ENCODE data around the gene TIGD2.
"Not testable (repeated sequence)": the region's sequence is repeated elsewhere in the genome, so short reads cannot be mapped to it uniquely, and the experiment has no call there.

Gene TIGD2

DNA sequence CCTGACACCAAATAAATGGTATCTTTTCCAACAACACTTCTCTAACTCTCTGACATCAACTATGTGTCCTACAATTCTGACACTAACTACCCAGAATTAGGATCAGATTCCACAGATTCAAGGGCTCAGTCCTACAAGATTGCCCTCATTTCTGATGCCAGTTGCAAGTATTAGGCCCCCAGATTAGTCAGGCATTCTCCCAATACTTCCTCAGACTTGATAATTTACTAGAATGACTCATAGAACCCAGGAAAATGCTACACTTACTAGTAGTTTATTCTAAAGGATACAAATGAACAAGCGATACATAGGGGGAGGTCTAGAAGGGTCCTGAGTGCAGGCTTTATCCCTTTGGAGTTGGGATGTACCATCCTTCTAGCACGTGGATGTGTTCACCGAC, 8.5 kb downstream of the TIGD2 start:
- no peak for DNase-seq

DNA sequence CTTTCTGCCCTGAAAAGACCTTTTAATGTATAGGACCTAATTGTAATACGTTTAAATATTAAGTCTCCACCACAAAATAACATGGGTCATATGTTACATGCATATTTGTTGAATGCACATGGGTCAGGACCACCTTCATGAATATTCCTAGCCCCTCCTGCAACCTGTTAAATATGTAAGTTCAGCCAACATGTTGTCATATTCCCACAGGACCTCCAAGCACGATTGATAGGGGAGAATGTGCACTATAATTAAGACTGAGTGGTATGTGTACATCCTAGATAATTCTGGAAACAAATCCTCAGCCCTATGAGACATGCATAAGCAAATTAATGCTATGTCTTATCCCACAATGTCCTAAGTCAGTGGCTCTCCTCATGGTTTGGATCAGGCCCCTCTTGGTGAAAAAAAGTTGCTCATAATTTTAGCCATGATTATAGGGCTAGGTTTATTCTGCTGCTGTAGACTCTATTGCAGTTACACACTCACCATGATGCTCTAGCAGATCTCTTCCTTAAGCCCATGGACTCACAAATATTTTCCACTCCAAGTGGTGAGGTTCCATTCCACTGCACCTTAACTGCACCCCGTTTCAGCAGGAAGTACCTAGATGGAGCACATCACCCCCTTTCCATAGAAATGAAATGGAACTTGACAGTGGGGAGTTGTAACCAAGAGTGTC, 10.2 kb downstream of the TIGD2 start:
- no peak for DNase-seq

DNA sequence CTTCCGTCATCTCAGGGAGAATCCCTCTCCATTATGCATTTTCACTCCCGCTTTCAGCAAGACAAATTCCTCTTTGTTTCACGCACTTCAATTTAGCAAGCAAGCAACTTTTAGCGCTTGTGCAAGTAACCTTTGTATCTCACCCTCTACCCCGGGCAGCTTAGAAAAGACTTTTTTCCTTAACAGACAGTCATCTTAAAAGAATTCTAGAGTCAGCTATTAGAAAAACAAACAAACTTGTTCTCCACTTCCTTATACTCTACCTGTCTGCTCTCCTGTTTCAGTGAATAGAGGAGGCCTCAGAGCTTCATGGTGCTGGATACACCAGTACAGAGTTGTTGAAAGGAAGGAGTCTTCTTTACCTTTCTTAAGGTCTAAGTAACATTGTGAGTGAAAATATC, 12.1 kb downstream of the TIGD2 start:
- no peak for DNase-seq

DNA sequence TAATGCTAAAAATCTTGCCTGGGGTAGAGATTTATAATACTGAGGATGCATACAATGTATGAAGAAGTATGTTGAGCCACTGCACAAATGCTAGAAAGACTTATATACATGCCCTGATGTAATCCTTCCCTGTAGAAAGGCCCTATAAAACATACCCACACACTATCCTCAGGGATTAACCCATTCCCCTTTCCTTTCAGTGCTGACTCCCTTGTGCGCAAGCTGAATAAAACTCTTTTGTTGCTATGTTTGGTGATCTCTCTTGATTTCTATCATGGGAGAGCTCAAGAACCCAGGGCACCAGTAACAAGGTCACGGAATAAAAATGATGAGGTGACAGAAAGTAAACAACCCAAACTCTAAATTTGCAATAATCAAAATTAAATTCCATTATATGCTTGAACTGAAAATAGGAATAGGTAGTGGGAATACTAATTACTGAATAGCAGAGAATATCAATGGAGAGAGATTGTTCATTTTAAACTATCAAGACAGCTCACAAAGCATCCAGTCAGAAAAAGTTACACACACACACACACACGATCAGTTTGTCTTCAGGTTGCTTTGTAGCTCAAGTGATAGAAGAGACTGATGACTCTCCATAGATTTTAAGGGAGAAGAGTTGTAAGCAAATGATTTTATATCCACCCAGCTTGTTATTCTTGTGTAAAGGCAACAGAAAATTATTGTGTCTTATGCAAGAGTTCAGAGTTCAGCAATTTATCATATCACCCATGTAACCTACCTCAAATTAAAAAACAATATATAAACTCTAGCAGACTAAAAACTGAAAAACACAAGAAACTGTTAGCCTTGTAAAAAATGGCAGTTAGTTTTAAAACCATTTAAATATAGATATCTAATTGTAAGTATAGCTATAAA, 14.8 kb downstream of the TIGD2 start:
- no peak for DNase-seq

DNA sequence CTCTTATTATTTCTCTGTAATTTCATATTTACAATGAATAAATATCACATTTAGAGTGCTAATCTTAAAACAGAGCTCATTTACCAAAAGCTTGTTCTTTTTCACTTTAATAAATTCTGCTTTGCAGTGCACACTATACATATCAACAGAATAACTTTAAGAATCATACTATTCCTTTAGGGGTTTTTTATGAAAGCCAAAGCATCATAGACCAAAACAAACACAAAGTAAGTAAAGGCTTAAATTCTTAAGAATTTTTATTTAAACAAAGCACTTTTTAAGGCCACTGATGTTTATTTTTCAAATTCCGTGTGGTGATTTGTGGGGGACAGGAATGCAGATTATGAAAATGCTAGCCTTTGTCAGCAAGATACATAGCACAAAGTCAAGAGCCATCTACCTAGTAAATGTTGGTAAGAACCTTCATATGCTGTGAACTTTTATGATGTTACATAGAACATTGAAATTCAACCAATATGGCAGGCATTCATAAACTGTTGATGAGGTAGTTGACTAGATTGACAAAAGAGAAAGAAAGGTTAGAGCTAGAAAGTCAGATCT, 17.8 kb downstream of the TIGD2 start:
- DNase-seq = no peak

DNA sequence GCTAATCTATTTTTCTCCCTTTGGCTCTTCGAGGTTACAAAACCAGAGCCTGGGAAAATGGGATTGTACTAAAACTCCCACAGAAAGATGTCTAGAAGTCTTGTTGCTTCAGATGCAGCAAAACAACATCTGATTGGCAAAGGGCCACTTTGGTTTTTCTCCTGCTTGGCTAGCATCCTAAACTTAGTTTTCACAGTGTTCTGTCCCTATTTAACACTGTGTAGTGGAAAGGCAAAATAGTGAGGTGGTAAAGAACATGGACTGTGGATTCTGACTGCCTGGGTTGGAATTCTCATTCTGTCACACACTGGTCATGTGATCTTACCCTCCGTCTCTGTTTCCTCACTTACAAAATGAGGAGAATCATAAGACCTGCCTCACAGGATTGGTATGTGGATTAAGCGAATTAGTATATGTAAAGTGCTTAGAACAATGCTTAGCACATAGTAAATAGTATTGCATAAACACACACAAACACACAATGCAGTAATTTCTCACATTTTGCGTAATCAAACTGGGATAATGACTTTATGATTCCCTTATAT, 23.5 kb downstream of the TIGD2 start:
- DNase-seq = no peak

DNA sequence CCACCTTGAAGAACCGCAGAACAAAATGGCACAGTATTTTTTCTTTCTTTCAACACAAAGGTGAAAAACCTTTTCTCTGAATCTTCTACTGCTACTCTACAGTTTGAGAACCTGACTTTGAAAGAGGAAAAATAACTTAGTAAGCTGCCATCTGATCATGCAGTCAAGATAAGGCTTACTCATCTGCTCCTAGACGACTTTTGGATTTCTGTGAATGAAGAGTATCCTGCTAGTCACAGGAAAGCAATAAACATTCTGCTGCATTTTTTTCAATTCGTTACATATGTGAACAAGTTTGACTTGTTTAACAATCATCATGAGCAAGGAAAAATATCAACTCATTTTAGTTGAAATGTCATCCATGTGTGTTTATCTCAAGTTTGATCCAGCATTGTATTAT, 25.2 kb downstream of the TIGD2 start:
- DNase-seq = no peak

DNA sequence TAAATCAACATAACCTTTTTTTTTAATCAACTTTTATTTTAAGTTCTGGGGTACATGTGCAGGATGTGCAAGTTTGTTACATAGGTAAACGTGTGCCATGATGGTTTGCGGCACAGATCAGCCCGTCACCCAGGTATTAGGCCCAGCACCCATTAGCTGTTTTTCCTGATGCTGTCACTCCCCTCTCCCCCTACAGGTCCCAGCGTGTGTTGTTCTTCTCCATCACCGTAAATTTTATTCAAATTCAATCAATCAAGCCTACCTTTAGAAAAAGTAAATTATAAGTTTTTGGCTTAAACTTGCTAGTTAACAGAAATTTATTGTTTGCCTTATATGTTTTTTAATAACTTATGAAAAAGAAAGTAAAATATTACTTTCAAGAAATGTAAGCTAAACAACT, 25.9 kb downstream of the TIGD2 start:
- no peak for DNase-seq

DNA sequence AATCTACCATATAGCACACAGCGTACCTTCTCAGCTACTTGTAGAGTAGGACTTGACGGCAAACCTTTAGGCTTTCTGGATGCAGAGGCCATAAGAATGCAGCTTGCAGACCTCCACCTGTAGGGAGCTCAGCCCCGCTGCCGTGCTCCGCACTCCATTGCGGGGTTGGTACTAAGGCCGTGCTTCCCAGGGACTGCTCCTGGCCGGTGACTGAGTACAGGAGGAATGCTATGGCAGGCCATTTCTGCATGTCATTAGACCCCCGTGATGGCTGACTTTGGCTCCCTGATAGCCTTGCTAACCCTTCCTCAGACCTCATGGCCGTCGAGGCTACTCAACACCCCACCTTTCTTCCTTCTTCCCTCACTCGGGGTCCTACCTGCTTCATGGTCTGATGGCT, 26.4 kb downstream of the TIGD2 start:
- no peak for DNase-seq

DNA sequence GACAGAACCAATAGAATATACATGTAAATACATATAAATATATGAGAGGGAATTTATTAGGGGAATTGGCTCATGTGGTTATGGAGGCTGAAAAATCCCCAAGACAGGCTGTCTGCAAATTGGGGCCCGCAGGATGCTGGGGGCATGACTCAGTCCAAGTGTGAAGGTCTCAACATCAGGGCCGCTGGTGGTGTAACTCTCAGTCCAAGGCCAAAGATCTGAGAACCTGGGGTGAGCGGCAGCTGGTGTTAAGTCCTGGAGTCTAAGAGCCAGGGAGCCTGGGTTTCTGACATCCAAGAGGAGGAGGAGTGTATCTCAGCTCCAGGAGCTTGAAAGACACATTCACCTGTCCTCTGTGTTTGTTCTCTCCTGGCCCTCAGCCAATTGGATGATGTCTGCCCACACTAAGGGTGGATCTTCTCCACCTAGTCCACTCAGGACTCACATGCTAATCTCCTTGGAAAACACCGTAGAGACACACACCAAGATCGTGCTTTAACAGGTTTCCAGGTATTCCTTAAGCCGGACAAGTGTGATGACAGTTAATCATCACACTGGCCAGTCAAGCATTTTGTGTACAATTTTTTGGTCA, 28.9 kb downstream of the TIGD2 start:
- no peak for DNase-seq

DNA sequence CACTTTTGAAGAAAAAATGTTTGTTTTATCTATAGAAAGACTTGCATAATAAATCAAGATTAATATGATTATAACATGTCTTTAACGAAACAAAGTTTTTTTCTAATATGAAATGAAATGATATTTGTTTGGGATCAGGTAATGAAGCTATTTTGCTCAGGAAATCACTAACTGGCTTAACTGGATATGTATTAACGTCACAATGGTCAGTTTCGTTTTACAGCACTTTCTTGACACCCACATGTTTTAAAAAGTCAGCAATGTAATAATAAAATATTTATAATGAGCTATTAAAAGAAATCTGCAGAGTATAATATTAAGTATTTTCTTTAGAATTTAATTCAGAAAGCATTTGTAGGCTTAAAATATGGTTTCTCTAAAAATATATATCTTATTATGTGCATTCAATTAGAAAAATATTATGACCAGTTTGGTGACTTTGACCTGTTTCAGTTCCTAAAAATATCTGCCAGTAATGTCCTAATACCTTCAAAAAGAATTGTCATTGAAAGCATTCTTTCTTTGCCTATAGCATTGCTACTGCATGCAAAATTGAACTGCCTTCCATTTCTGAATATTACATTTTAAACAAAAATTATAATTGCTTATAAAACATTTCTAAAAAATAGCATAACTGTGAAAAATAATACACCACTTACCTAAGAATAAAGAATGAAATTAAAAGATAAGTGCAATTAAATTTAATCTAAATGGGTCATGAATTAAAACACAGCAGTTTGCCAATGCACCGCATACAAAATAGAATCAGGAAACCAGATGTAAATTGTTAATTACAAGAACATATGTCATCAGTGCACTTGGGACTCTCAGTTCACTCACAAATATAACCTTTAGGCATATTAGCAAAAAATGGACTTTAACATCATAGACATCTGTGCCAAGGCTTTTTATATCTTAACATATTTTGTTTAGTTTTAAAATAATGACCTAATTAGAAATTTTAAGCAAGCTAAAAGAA, 31.6 kb downstream of the TIGD2 start:
- no peak for DNase-seq

DNA sequence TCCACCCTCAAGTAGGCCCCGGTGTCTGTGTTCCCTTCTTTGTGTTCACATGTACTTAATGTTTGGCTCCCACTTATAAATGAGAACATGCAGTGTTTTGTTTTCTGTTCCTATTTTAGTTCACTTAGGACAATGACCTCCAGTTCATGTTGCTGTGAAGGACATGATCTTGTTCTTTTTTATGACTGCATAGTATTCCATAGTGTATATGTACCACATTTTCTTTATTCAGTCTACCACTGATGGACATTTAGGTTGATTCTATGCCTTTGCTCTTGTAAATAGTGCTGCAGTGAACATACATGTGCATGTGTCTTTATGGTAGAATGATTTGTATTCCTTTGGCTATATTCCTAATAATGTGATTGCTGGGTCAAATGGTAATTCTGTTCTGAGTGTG, 33.3 kb downstream of the TIGD2 start:
- DNase-seq = not testable (repeated sequence)

DNA sequence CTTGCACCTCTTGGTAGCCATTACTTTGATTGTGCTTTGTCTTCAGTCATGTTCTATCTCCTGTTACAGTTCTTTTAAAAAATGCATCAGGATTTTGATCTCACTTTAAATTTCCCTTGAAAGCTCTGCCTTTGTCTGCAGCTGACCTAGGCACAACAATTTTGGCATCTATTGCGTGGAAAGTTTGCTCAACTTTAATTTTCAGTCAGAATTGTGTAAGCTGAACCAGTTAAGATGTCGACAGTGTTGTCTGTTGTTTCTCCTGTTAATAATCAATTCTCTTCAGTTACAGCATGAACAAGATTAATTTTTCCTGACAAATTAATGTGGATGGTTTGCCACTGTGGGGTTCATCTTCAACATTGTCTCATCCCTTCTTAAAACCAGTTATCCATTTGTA, 34.9 kb downstream of the TIGD2 start:
- no peak for DNase-seq

DNA sequence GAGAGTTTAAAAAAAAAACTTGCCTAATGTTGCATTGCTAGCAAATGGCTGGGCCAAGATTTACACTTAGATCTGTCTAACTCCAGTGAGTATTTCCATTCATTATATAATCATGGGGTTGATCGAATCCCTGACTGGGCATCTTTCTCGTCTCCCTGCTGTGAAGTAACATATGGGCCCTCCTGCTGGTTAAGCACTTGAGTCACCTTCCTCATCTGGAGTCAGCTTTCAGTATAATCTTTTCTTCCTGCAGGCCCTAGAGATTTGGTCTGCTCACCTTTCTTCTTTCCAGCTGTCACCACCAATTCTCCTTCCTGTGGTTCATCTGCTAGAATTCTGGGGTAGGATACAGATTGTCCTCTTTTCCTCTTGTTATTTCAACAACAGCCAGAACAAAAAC, 41.6 kb downstream of the TIGD2 start:
- no peak for DNase-seq

DNA sequence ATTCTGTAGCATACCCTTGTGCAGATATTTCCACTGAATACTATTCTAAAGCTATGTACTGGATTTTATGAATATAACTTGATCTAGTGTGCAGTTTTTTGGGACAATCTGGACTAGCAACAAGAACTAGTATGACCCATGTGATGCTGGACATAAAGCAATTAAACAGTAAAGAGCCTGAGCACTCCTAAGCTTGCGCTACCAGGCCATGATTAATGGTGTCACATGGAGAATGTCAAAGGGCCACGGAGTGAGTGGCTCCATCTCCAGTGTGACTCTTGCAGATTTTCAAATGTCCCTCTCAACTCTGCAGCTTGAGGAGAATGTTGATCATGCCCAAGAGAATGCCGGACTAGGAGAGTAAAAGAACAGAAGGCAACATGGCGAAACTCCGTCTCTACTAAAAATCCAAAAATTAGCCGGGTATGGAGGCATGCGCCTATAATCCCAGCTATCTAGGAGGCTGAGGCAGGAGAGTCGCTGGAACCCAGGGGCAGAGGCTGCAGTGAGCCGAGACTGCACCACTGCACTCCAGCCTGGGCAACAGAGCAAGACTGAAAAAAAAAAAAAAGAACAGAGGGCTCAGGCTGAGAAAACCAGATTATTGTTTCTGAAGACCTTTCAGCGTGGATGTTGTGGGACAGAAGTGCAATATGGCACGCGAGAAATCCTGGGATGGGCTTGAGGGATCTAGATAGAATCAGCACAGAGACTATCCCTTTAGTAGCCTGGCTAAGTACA, 45.0 kb downstream of the TIGD2 start:
- DNase-seq = no peak

DNA sequence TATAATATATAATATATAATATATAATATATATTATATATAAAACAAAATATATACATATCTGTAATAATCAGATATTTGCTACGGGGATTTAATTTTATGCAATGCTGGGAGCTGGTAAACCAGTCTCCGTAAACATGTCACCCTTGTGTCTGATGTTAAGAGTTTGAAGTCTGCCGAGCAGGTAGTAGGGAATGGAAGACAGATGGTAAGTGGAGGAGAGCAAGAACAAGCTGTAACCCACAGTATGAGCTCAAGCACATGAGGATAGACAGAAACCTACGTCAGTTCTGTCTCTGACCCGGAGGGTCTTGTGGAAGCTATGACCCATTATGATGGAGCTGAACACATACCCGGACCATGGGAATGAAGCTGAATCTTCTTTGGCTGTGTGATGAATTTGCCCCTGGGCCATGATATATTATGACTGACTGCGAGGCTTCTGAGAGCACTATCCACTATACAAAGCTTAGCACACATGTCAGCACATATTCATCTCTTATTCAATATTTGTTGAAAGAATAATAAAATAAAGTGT, 46.2 kb downstream of the TIGD2 start:
- no peak for DNase-seq

DNA sequence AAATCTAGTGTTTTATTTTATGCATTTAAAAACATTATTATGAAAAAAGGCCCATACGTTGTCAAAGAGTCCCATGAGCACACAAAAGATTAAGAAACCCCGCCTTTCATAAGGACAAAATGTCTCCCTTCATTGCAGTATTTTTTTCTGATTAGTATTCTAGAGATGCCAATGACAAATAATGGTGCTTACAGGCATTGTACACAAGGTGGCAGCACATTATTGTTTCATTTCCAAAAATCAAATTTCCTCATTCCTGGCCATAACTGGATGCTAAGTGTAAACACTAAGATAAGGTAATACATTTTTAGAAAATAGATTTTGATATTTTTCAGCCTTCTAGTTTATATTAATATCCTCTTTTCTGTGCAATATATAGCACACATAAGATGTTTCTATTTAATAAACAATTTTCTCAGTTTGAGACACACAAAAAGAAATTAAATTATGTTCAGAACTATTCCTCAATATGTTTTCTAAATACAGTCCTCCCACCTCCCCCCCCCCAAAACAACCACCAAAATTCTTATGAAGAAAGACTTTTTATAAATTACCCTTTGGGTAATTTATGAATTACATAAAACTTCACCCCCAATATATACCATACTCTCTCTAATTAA, 47.7 kb downstream of the TIGD2 start:
- no peak for DNase-seq

DNA sequence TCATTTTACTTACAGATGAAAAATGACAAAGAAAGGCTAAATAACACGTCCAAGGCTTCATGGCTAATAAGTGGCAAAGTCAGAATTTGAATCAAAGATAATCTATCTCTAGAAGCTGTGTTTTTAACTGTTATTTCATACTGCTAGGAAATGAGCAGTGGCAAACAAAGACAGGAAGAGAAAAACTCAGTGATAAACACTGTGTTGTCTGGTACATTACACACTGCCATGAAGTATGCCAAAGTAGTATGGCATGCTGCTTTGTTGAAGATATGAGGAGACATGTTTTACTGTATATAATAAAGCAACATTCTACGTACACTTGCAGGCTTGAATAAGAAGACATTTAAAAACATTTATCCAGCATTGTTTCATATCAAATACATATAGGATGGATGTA, 49.5 kb downstream of the TIGD2 start:
- no peak for DNase-seq

DNA sequence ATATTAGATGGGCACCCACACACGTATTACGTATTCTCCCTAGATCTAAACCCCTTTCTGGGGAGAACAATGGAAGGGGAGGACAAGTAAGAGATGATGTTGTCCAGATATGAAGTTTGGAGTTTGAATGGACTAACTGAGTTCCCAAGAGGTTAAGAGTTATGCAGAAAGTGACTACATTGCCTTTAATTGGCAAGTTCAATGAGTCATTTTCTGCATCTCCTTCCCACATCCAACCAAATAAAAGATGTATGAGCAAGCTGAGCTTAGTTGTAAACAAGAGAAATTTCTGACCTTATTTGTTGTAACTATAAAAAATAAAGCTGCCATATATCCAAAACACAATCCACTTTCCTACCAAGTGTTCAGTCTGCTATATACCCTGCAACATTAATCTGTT, 50.5 kb downstream of the TIGD2 start:
- DNase-seq = no peak

DNA sequence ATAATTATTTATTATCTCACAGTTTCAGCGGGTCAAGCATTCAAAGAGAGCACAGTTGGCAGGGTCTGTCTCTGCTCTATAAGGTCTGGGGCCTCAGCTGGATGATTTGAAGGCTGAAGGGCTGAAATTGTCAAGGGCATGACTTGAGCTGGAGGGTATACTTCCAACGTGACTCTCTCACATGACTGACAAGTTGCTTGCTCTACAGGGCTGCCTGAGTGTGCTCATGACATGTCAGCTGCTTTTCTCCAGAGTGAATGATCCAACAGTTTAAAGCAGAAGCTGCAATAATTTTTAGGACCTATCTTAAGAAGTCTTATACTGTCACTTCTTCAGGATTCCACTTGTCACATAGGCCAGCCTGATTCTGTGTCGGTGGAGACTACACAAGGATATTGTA, 51.2 kb downstream of the TIGD2 start:
- DNase-seq = no peak

DNA sequence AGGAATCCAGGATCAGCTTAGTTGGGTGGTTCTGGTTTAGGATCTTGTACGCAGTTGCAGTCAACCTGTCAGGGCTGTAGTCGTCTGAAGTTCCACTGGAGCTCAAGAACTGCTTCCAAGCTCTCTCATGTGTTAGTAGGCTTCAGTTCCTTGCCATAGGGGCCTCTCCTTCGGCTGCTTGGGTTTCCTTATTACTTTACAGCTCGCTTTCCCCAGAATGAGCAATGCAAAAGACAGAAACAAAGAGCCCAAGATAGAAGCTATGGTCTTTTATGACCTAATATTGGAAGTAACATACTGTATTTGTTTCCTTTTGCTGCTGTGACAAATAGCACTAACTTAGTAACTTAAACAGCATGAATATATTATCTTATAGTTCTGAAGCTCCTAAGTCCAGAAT, 51.7 kb downstream of the TIGD2 start:
- no peak for DNase-seq

Data from stimulated activated CD4-positive, alpha-beta T cell treated with anti-CD3 and anti-CD28 coated beads, Interleukin-2, amount 100 ng/mL, for 48 hours (primary cell).